ENCODE measurements around the gene PLEKHG4B.

GRCh38 chr5:105504-106070 is 13.6 kb downstream of the PLEKHG4B start:
- TF ChIP-seq CTCF (IDR thresholded peaks at IDR 0.05; ENCODE audit: low read length) = no peak
- no peak for TF ChIP-seq EZH2 (optimal IDR thresholded peaks at IDR 0.05; ENCODE audit: low read depth, low read length)

All from MM.1S (cell line).